ENCODE data around the gene SMIM23.

SMIM23 gene

DNA sequence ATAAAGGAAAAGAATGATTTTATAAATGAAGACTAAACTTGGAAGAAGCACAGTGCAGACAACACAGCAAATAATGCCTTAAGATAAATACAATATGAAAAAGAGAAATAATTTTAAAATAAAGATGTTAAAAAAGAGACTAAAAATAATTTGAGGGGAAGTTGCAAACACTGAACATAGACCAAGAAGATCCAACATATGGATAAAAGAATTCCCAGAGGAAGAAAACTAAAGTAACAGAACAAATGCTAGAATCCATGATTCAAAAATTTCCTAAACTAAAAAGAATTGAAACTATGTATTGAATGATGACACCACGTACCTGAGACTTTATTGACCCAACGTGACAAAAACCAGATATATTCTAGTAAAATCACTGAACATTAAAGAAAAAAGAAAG lies 18.7 kb upstream of the SMIM23 start:
- no peak for DNase-seq (ENCODE audit: low read depth)
- TF ChIP-seq, protein P1, sequence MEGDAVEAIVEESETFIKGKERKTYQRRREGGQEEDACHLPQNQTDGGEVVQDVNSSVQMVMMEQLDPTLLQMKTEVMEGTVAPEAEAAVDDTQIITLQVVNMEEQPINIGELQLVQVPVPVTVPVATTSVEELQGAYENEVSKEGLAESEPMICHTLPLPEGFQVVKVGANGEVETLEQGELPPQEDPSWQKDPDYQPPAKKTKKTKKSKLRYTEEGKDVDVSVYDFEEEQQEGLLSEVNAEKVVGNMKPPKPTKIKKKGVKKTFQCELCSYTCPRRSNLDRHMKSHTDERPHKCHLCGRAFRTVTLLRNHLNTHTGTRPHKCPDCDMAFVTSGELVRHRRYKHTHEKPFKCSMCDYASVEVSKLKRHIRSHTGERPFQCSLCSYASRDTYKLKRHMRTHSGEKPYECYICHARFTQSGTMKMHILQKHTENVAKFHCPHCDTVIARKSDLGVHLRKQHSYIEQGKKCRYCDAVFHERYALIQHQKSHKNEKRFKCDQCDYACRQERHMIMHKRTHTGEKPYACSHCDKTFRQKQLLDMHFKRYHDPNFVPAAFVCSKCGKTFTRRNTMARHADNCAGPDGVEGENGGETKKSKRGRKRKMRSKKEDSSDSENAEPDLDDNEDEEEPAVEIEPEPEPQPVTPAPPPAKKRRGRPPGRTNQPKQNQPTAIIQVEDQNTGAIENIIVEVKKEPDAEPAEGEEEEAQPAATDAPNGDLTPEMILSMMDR (IDR thresholded peaks at IDR 0.05; ENCODE audit: insufficient read depth, low read depth, low read length, missing control alignments) = no peak
- no peak overlapping the region for H3K4me3 ChIP-seq (ENCODE audit: low read depth, low read length)

DNA sequence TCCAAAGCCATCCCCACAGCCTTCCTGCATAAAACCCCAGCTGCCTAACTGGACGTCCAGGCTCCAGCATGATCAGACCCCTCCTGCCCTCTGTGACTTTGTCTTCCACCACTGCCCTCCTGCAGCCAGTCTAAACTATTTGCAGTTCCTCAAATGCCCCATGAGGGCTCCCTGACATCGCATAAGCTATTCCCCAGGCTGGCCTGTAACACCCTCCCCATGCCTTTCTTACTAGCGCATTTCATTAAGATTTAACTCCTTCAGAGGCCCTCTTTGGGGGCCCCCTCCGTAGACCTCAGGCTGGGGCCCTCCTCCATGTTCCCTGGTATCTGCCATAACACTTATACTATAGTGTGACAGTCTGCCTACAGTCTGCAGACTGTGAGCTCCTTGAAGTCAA lies 15.5 kb upstream of the SMIM23 start:
- no peak overlapping the region for H3K4me3 ChIP-seq (ENCODE audit: low read depth, low read length)
- no peak for DNase-seq (ENCODE audit: low read depth)
- TF ChIP-seq, protein P1 (IDR thresholded peaks at IDR 0.05; ENCODE audit: insufficient read depth, low read depth, low read length, missing control alignments) = no peak

DNA sequence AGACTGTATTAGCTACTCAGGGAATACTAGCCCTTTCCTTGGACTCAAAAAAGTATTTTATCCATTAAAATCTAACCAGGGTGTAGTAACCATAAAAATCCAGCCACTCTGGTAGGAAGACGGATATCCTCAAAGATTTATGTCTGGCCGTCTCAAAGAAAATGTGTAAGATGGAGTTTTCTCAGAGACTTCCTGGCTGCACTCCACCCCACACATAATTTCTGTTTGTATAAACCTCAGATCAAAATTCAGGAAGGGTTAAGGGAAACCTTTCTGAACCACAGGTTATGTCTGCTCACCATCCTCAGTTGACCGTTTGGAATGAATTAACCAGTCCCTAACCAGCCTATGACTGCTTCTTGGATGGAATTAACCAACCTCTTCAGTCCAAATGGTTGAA lies 13.8 kb upstream of the SMIM23 start:
- DNase-seq (ENCODE audit: low read depth) = no peak
- TF ChIP-seq, protein P1 (IDR thresholded peaks at IDR 0.05; ENCODE audit: insufficient read depth, low read depth, low read length, missing control alignments) = no peak
- no peak overlapping the region for H3K4me3 ChIP-seq (ENCODE audit: low read depth, low read length)

DNA sequence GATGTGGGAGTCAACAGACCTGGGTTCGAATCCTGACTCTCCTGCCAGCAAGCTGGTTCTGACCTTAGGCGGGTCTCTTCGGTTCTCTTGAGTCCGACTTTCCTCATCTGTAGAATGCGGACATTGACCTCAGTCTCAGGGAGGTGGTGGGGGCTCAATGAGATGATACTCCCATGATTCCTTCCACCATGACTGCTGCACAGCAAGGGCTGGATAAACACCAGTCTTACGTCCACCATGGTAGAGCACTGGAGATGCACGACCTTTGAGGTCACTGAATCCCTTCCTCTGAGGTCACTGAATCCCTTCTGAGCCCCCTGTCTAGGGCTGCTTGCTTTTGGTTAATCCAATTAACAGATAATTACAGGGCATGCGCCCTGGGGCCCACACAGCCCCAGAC lies 12.5 kb upstream of the SMIM23 start:
- TF ChIP-seq, protein P1 (IDR thresholded peaks at IDR 0.05; ENCODE audit: insufficient read depth, low read depth, low read length, missing control alignments) = no peak
- DNase-seq (ENCODE audit: low read depth) = no peak

GRCh38 chr5:171774418-171774817 lies 11.2 kb upstream of the SMIM23 start:
- TF ChIP-seq, protein P1 (IDR thresholded peaks at IDR 0.05; ENCODE audit: insufficient read depth, low read depth, low read length, missing control alignments) = no peak
- H3K4me3 ChIP-seq (ENCODE audit: low read depth, low read length) = no peak overlapping the region
- DNase-seq (ENCODE audit: low read depth) = no peak

More for the DNA sequence above, 12.5 kb upstream of the SMIM23 start:
- H3K4me3 ChIP-seq (ENCODE audit: low read depth, low read length) = no peak overlapping the region

DNA sequence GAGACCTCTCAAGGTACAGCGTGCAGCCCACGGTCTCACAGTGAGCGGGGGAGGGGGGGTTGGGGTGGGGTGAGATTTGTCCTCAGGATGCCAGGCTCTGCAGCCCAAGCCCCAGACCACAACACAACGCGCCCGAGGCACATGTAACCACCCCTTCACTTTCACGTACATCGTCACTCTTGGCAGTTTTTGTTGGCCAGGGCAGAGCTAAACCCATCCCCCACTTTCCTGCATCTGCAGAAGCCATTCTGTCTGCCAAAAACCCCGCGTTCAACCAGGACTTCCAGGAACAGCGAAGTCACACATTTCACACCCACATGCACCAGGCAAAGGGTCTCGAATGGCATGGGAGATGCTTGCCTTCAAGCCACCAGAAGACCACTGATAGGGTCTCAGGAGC lies 9.4 kb upstream of the SMIM23 start:
- TF ChIP-seq, protein P1 (IDR thresholded peaks at IDR 0.05; ENCODE audit: insufficient read depth, low read depth, low read length, missing control alignments) = no peak
- H3K4me3 ChIP-seq (ENCODE audit: low read depth, low read length) = no peak overlapping the region
- no peak for DNase-seq (ENCODE audit: low read depth)
